Stimulated activated CD4-positive, alpha-beta T cell treated with anti-CD3 and anti-CD28 coated beads, Interleukin-1b, Interleukin-23, amount 100 ng/mL, for 4 hours (primary cell): ENCODE measurements around the gene PER3.

ENCODE experiments used
- DNase-seq, 2 donors: peaks; one replicate each; pipeline ENCODE4 v3.0.0-alpha.2; 2020; ENCODE audit warnings: low read depth in 2 of 2

Gene PER3

GRCh38 chr1:7783826-7784491 is at the start of gene PER3:
PER3 (plus strand) TSS chr1:7784291; CDS start chr1:7784878, 587 bp downstream.
- DNase-seq: peak; percentile 84 to 89

GRCh38 chr1:7738044-7738443 is 46.0 kb upstream of the PER3 start:
- DNase-seq: no peak

DNA sequence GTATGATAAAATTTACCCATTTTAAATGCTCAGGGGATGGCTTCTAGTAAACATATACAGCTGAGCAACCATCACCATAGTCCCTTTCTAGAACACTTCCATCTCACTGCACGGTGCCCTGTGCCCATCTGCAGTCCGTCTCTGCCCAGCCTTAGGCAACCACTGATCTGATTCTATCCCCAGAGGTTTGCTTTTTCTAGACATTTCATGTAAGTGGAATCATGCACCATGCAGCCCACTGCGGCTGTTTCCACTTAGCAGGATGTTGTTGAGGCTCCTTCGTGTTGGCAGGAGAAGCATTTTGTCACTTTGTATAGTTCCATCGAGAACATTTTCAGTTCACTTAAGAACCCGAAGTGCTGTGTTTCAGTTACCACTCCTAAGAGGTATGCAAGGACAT is 40.7 kb upstream of the PER3 start:
- DNase-seq: no peak

DNA sequence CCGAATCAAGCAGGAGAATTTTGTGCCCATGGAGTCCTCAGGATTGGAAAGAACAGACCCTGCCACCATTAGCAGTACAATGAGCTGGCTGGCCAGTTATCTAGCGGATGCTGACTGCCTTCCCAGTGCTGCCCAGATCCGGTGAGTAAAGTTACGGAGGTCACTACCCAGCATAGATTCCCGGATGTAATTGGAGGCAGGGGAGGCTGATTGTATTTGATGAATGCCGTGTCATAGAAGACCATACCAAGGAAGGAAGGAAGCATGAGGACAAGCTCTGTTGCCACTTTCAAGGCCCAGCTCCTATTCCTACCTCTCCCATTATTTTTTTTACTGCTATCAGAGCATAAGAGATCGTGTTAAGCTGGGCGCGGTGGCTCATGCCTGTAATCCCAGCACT is 39.2 kb upstream of the PER3 start:
- DNase-seq: no peak

GRCh38 chr1:7745783-7746182 is 38.3 kb upstream of the PER3 start:
- no peak for DNase-seq

GRCh38 chr1:7747605-7748004 is 36.5 kb upstream of the PER3 start:
- no peak for DNase-seq

- no peak for DNase-seq
Measured at GRCh38 chr1:7749126-7749525, 35.0 kb upstream of the PER3 start.

- no peak for DNase-seq
Measured at GRCh38 chr1:7751174-7751573, 32.9 kb upstream of the PER3 start.

DNA sequence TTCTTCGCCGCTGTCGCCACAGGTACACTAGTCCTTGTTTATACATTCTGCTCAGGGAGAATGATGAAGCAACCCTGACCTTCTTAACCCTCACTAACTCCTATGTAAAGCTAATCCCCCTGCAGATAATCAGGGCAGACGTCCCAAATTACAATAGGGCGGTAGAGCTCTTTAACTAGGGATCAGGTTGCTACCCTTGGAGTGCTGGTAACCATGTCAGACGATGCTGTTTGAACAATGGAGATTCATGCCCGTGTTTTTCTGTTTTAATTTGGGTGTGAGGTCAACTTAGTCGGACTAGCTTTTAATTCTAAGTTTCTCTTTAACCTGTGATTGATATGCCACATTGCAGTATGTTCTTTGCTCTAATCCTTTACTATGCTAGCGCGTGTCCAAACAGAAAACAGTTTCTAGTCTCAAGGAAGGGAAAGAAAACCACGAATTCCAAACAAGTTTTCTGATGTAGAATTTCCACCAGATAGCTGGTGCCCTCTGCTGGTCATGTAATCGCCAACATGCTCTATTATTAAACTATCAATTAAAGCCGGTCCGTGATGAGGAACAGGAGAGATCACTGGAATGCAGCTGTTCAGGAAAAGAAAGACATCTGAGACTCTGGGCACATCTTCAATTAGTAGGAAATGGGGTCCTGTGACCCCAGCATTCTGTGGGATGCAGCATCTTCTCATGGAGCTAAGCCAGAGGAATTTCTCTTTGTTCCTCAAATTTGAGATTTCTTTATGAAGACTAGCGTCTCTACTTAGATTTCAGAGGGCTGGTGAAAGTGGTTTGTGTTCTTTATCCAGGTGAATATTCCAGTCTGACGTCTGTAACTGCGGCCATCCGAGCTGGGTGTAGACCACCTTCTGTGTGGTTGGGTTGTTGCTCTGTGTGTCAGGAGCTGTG is 31.3 kb upstream of the PER3 start:
- DNase-seq: peak; percentile 16 to 41

- DNase-seq: no peak
Measured at GRCh38 chr1:7753641-7754040, 30.4 kb upstream of the PER3 start.

DNA sequence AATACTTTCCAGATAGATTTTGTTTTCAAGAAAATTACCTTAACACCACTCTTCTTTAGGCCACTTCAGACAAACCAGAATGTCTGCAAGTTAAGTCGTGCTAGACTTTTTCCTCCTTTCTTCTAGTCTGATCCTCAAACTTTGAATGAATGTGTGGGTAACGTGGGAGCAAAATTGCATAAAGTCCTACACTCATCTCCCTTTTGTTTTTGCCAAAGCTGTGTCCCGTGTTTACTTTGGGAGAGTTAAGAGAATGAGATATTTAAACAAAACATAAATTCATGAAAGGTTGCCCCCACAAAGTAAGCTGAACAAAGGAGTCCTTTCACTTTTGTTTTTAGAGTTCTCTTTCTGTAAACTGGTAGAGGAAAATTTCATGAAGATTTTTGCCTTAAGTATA is 29.9 kb upstream of the PER3 start:
- DNase-seq: no peak

- DNase-seq: no peak
Measured at GRCh38 chr1:7755448-7755847, 28.6 kb upstream of the PER3 start.

GRCh38 chr1:7760245-7760644 is 23.8 kb upstream of the PER3 start:
- DNase-seq: no peak

- no peak for DNase-seq
Measured at GRCh38 chr1:7761103-7761502, 23.0 kb upstream of the PER3 start.

GRCh38 chr1:7767176-7767575 is 16.9 kb upstream of the PER3 start:
- no peak for DNase-seq

GRCh38 chr1:7768583-7768982 is 15.5 kb upstream of the PER3 start:
- no peak for DNase-seq

GRCh38 chr1:7769673-7770412 is 14.2 kb upstream of the PER3 start:
- no peak for DNase-seq

- no peak for DNase-seq
Measured at GRCh38 chr1:7770669-7770996, 13.5 kb upstream of the PER3 start.

DNA sequence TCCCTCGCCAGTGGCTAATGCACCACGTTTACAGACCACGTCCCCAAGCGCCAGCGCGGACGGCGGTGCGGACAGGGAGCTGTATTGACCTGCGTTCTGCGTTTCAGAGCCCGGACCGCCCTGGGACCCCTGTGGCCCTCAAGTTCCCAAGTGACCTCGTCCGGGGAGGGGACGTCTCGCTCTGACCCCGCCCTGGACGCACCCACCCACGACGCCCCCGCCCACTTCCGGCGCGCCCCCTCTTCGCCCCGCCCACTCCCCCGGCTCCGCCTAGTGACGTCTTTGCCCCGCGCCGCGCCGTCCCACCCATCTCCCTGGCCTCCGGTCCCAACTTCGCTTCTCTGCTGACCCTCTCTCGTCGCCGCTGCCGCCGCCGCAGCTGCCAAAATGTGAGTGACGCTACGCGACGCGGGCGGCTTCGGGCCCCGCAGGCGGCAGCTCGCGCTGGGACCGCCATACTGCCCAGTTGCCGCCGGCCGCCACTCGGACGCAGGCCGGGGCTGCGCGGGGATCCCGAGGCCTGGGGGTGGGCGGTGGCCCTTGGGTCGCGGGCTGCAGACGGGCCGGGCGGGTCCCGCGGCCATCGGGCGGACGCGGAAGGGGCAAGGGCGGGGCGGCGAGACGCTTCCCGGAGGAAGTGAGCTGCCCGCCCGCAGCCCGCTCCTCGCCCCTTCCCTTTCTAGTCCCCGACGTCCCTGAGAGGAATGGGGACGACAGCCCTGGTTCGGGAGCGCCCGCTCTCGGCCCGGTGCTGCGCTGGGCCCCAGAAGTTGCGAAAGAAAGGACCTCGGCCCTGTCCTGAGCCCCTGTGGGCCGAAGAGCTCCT is 12.9 kb upstream of the PER3 start, which contains the start of gene VAMP3:
TSS of gene VAMP3 (plus strand) at position 300 of the 826 bp plus-strand sequence. CDS start at position 388, 88 bp downstream.
- peak; percentile 88 to 89 for DNase-seq

DNA sequence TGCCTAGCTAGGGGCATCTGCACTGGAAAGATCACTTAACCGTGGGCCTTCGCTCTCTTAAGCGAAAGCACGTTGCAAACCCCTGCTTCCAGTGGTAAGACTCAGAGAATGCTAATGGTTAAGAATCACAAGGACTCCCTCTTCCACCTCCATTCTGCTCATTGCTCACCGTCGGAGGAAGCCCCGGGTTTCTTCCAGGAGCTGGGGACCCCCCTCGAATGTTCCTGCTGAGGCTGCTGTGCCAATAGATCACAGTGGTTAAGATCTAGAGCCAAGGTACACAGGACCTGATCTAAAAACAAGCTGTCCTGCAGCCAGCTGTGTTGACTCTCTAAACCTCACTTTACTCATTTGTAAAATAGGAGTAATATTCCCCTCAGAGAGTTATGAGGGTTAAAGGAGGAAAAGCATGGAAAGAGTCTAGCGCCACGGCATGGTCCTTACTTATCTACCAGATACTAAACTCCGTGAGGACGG is 12.2 kb upstream of the PER3 start:
- DNase-seq: no peak

- DNase-seq: no peak
Measured at GRCh38 chr1:7777591-7777990, 6.5 kb upstream of the PER3 start.
